ENCODE data around the gene KCNMB2. TPM values are rescaled to one million over a fixed set of nuclear protein-coding genes. Genes with fewer than 3 reads are reported as not detected.

The KCNMB2 gene
- polyA plus RNA-seq, 1 of the 3 experiments (the other 2 are of a cell fraction), result not detected

- Histone ChIP-seq H4K20me1 (ENCODE audit: insufficient read depth) (no peaks in the 10 kb centered on the region), H3K4me3 (ENCODE audit: low read depth in 2 of 2, low read length in 1 of 2) (no peak overlapping the region), H3K27me3 (ENCODE audit: insufficient read depth) (no peaks in the 10 kb centered on the region), H3K9me2 (no peaks in the 10 kb centered on the region), H3K4me1 (ENCODE audit: control insufficient read depth in 1 of 2, insufficient read depth in 2 of 2, low read depth in 1 of 2, low read length in 1 of 2) (no peaks in the 10 kb centered on the region), H3K4me2 (no peak overlapping the region), H3K9me3 (no peaks in the 10 kb centered on the region), H3K27ac (ENCODE audit: low read depth in 2 of 2, low read length in 1 of 2) (no peak overlapping the region), H3K79me2 (ENCODE audit: insufficient read depth) (no peaks in the 10 kb centered on the region), H3K9ac (no peak overlapping the region), H3K36me3 (replicated peaks in 1 of 2; ENCODE audit: control insufficient read depth in 1 of 2, insufficient read depth in 2 of 2, low read length in 1 of 2) (no peaks in the 10 kb centered on the region), H2AFZ (ENCODE audit: low read depth) (no peak overlapping the region), H3F3A (replicated peaks; ENCODE audit: insufficient read depth) (no peaks in the 10 kb centered on the region)
- CTCF ChIA-PET, result interaction anchor here (1.2 kb wide), 1 partner anchor 278 kb away, joined by 4 read pairs; no protein-coding TSS in a partner anchor
- DNase-seq, result no peak
- 32% methylated on average over 4 of the region's 4 CpGs for WGBS (ENCODE audit: low lambda C conversion rate)
- POLR2A ChIA-PET, result no interaction called here
- no peak for TF ChIP-seq JUND (IDR thresholded peaks at IDR 0.05)
- TF ChIP-seq FOXM1 (IDR thresholded peaks at IDR 0.05; ENCODE audit: low read depth), result no peak
- no peak for TF ChIP-seq TCF12 (IDR thresholded peaks at IDR 0.05)
- no peak for TF ChIP-seq NFIC (IDR thresholded peaks at IDR 0.05; ENCODE audit: borderline replicate concordance)
- no peak for TF ChIP-seq PBX3 (IDR thresholded peaks at IDR 0.05)
- no peak for TF ChIP-seq RFX5 (IDR thresholded peaks at IDR 0.05; ENCODE audit: low read length)
- no peak for TF ChIP-seq FOXJ3 (CRISPR knock-in tag; IDR thresholded peaks at IDR 0.05)
- no peak for TF ChIP-seq SIN3A (IDR thresholded peaks at IDR 0.05; ENCODE audit: borderline replicate concordance, low read depth, low read length)
- no peak for TF ChIP-seq USF2 (IDR thresholded peaks at IDR 0.05; ENCODE audit: borderline replicate concordance, low read depth, low read length)
- TF ChIP-seq MXI1 (IDR thresholded peaks at IDR 0.05; ENCODE audit: low read depth, low read length), result no peak
- no peak for TF ChIP-seq GABPA (IDR thresholded peaks at IDR 0.05; ENCODE audit: low read depth)
- no peak for TF ChIP-seq ELF1 (IDR thresholded peaks at IDR 0.05)
- TF ChIP-seq NRF1 (IDR thresholded peaks at IDR 0.05; ENCODE audit: low read depth, low read length), result no peak
- TF ChIP-seq CTCF (IDR thresholded peaks at IDR 0.05), result no peak
- TF ChIP-seq YY1 (IDR thresholded peaks at IDR 0.05; ENCODE audit: low read depth), result no peak
- TF ChIP-seq FOSL2 (IDR thresholded peaks at IDR 0.05; ENCODE audit: borderline replicate concordance, low read depth), result no peak
- TF ChIP-seq MEF2A (IDR thresholded peaks at IDR 0.05; ENCODE audit: borderline replicate concordance, low read depth), result no peak
- TF ChIP-seq EZH2phosphoT487 (IDR thresholded peaks at IDR 0.05; ENCODE audit: borderline replicate concordance, low read depth), result no peak
- no peak for TF ChIP-seq RXRA (IDR thresholded peaks at IDR 0.05; ENCODE audit: borderline replicate concordance, low read depth)
- TF ChIP-seq POLR2AphosphoS5 (IDR thresholded peaks at IDR 0.05; ENCODE audit: low read depth, low read length), result no peak
Measured at GRCh38 chr3:178714925-178715832, 178.9 kb downstream of the KCNMB2 start.

All from SK-N-SH (cell line).